ENCODE measurements around the gene ZFP82. TPM values are rescaled to one million over a fixed set of nuclear protein-coding genes. Genes with fewer than 3 reads are reported as not detected.

Gene ZFP82
- total and polyA plus RNA-seq, 2 of the 4 experiments (the other 2 are of a cell fraction), result 1.6 to 3.9 TPM

- H2BK15ac ChIP-seq (ENCODE audit: low read depth, low read length), result no peak overlapping the region
- no peak overlapping the region for H2AK9ac ChIP-seq (replicated peaks; ENCODE audit: low read depth, low read length, poor library complexity)
- peaks cover 7% of the 10 kb centered on the region; the same call in 1 of the 2 replicates for H3K9me3 ChIP-seq (ENCODE audit: control insufficient read depth, insufficient read depth, low read length)
- no peak overlapping the region for H2AK5ac ChIP-seq (ENCODE audit: low read depth, low read length)
- peaks cover 39% of the 10 kb centered on the region for H3K36me3 ChIP-seq (ENCODE audit: control insufficient read depth, insufficient read depth, low read length)
- H3K9ac ChIP-seq (ENCODE audit: low read depth, low read length), result no peak overlapping the region
- dilution Hi-C loops (cut with HindIII; ENCODE audit: low sequenced_read_pairs, unreplicated experiment) (no loop called here), in situ Hi-C loops (cut with MboI; ENCODE audit: low sequenced_read_pairs) (no loop called here), intact Hi-C loops (cut with micrococcal nuclease) (no loop called here)
- ChIA-PET CTCF (no interaction called here), POLR2A (ENCODE audit: unreplicated experiment) (no interaction called here)
- H3K14ac ChIP-seq (replicated peaks; ENCODE audit: low read depth, low read length), result no peak overlapping the region
- no peak overlapping the region for H3K56ac ChIP-seq (ENCODE audit: extremely low read depth, insufficient read depth, low read length)
- no peak overlapping the region for H3K4me3 ChIP-seq (ENCODE audit: insufficient read depth, low read depth, low read length)
- H3K18ac ChIP-seq (ENCODE audit: low read depth, low read length), result no peak overlapping the region
- no peak for DNase-seq
- H3K4ac ChIP-seq (ENCODE audit: low read depth, low read length), result no peak overlapping the region
- H4K5ac ChIP-seq (ENCODE audit: low read depth, low read length), result no peak overlapping the region
- H3K27me3 ChIP-seq (ENCODE audit: control insufficient read depth, insufficient read depth, low read length), result no peaks in the 10 kb centered on the region
- no peak overlapping the region for H3K27ac ChIP-seq (ENCODE audit: insufficient read depth, low read length)
- H4K20me1 ChIP-seq (ENCODE audit: insufficient read depth, low read length), result no peaks in the 10 kb centered on the region
- no peak overlapping the region for H2BK120ac ChIP-seq (ENCODE audit: low read depth, low read length)
- TF ChIP-seq SMC3 (IDR thresholded peaks at IDR 0.05; ENCODE audit: low read depth, low read length) (no peak), RFX5 (IDR thresholded peaks at IDR 0.05; ENCODE audit: low read depth, low read length) (no peak), NFE2L2 (IDR thresholded peaks at IDR 0.05; ENCODE audit: low read depth, low read length) (no peak), CTCF (conservative IDR thresholded peaks at IDR 0.05; ENCODE audit: low read depth, low read length) (no peak), RAD21 (IDR thresholded peaks at IDR 0.05; ENCODE audit: low read length) (no peak), POLR2A (IDR thresholded peaks at IDR 0.05; ENCODE audit: low read depth, low read length) (no peak), BHLHE40 (IDR thresholded peaks at IDR 0.05; ENCODE audit: low read depth, low read length) (no peak), MAFK (IDR thresholded peaks at IDR 0.05; ENCODE audit: low read depth, low read length) (no peak), USF2 (IDR thresholded peaks at IDR 0.05; ENCODE audit: low read depth, low read length) (no peak), MXI1 (IDR thresholded peaks at IDR 0.05; ENCODE audit: borderline replicate concordance, low read depth, low read length) (no peak), CEBPB (IDR thresholded peaks at IDR 0.05; ENCODE audit: low read depth, low read length) (no peak), RCOR1 (IDR thresholded peaks at IDR 0.05; ENCODE audit: insufficient replicate concordance, low read length) (no peak), FOS (IDR thresholded peaks at IDR 0.05; ENCODE audit: low read depth, low read length) (no peak), ELK1 (IDR thresholded peaks at IDR 0.05; ENCODE audit: borderline replicate concordance, low read depth, low read length) (no peak), CHD1 (IDR thresholded peaks at IDR 0.05; ENCODE audit: low read depth, low read length) (no peak), MAZ (IDR thresholded peaks at IDR 0.05; ENCODE audit: borderline replicate concordance, low read depth, low read length) (no peak)
- whole genome bisulfite sequencing, 2 experiments (ENCODE audit: extremely low coverage in 2 of 2, insufficient read length in 1 of 2), result no CpG with 5 or more reads among the region's 5 CpGs
- H2AFZ ChIP-seq (replicated peaks; ENCODE audit: low read length, poor library complexity), result no peak overlapping the region
- H2BK5ac ChIP-seq (ENCODE audit: low read depth, low read length, poor library complexity, severe bottlenecking), result no peak overlapping the region
- H3K9me1 ChIP-seq (ENCODE audit: insufficient read depth, low read length), result no peaks in the 10 kb centered on the region
- no peak overlapping the region for H4K91ac ChIP-seq (ENCODE audit: insufficient read depth, low read depth, low read length)
- H3K4me1 ChIP-seq (ENCODE audit: control insufficient read depth, insufficient read depth, low read length), result no peaks in the 10 kb centered on the region
- no TSS peak for BruUV-seq (replicated peaks)
- ATAC-seq (ENCODE audit: low read depth), result no peak
- H3K79me1 ChIP-seq (ENCODE audit: low read depth in 1 of 2, low read length in 2 of 2), result peaks cover 0 to 12% of the 10 kb centered on the region in 2 experiments; a peak in 3 of 4 replicates
- H3K23ac ChIP-seq (ENCODE audit: low read depth, low read length), result no peak overlapping the region
- H2BK20ac ChIP-seq (ENCODE audit: low read depth, low read length), result no peak overlapping the region
- H4K8ac ChIP-seq (ENCODE audit: low read depth in 2 of 2, low read length in 2 of 2), result no peak overlapping the region
- no peak overlapping the region for H3K4me2 ChIP-seq (ENCODE audit: low read depth, low read length)
Observed at GRCh38 chr19:36409841-36410240, 8.6 kb downstream of the ZFP82 start.

Measured in IMR-90 (cell line).